IPS DF 19.7 (cell line): ENCODE results near the gene CDH13.

Experiments
- DNase-seq: peaks from one replicate; pipeline ENCODE4 v3.0.0-alpha.2; 2013; ENCODE audit warnings: low read depth, low spot score

The CDH13 gene

DNA sequence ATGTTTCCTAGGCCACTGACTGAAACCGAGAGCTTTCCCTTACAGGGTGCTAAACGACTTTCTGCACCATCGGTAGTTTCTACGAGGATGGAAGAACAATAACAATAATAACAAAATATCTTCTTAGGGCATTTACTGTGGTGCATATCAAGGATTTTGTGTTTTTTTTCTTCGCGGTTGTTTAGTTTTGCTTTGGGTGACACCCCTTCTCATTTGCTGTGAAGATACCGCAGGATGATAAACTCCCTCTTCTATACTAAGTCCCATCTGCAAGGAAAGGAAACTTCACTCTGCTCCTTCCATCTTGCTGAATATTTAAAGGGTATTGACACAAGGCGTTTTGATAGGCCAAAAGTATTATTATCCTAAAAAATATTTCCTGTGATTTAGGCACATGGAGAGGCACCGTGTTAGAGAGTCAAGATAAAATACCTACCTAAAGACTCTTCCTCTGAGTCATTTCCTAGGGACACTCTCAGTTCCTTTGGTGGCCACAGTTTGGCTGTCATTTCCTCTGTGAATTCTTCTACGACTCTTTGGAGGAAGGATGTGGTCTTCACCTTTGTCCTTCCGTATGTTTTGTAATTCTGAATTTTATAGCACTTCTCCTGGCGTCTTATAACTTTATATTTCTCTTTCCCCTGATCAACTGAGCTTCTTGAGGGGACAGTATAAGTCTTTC is 318.8 kb downstream of the CDH13 start:
- no peak for DNase-seq

DNA sequence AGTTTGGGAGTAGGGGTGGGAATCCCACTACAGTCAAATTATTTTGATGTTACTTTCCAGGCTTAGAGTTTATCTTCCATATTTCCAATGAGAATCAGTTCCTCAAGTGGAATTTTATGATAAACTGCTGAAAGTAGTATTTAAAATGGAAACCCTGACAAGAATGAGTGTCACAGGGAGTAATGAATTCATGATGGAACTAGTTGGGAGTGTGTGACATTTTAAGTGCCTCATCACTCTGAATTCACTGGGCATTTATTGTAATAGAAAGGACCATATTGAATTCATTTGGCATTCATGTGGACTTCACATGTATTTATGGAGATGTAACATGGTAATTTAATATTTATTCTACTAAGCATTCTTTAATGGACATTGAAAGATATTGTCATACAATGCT is 320.9 kb downstream of the CDH13 start:
- DNase-seq = no peak

DNA sequence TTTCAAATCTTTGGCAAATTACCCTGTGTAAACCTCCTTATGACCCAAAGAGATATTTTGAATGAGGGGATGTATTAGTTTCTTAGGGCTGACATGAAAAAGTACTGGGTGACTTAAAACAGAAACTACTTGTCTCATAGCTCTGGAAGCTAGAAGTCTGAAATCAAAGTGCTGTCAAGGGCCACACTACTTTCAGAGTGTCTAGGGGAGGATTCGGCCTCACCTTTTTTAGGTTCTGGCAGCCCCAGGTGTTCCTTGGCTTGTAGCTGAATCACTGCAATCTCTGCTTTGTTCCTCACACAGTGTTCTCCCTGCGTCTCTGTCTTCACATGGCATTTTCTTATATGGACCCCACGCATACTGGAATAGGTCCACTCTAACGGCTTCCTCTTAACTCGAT is 322.2 kb downstream of the CDH13 start:
- no peak for DNase-seq

DNA sequence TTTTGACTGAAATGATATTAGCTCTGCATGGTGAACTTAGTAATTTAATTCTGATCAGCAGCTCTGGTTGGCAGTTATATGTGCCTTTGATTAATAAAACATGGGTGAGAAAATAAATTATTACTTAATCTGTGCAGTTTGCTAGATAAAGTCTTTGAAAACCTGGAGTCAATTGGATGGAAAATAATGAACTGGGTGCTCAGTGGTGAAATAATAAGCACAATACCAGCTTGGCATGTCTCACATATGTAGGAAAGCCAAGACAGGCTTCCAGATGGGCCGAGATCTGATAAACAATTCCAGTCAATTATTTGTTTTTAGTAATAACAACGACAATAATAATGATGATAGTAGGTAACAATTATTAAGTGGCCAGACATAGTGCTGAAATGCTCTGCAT is 326.7 kb downstream of the CDH13 start:
- no peak for DNase-seq

DNA sequence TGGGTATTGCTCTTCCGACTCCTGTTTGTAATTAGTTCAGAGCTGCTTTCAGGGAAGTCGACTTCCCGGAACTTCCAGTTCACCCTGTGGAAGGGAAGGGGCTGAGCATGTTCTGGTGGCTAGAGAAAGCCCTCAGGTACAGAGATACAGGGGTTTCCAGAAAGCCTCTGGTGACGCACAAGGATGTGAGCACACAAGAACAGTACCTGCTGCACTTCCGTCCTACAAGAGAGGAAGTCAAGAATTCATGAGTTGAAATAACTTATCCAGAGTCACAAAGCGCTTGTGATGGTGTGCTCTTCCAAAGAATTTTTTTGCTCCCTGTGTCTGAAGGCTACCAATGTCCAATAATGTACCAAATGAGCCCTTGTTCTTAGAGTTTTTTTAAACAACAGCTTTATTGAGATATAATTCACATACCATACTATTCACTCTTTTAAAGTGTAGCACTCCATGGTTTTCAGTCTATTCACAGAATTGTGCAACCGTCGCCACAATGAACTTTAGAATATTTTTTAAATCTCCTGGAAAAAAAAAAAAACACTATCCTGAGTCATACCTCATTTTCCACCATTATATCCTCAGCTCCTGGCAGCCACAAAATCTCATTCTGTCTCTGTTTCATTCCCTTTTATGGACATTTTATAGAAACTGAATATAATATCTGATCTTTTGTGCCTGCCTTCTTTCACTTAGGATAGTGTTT is 327.6 kb downstream of the CDH13 start:
- no peak for DNase-seq

DNA sequence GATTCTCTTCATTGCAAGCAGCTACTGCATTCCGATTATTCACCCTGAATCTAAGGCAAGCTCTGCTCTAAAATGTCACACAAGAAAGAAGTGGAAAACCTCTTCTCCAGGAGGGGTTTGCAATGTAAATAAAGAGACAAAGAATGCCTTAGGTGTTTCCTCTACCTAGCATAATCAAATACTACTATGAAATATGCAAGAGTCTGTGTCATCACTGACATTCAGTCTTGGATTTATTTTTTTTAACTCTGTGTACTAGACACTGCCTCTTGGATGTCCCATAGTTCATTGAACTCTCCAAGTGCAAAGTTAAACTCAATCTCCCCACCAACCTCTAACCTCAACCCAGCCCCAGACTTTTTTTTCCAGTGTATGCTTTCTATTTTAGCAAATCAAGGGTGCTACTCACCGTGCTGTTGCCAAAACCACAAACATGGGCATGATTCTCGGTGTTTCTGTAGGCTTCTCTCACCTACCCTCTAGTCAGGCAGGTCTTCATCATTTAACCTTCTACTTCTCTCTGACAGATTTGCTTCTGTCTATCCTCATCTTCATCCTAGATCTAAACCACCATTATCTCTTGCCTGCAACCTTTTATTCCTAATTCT is 329.1 kb downstream of the CDH13 start:
- DNase-seq = no peak

DNA sequence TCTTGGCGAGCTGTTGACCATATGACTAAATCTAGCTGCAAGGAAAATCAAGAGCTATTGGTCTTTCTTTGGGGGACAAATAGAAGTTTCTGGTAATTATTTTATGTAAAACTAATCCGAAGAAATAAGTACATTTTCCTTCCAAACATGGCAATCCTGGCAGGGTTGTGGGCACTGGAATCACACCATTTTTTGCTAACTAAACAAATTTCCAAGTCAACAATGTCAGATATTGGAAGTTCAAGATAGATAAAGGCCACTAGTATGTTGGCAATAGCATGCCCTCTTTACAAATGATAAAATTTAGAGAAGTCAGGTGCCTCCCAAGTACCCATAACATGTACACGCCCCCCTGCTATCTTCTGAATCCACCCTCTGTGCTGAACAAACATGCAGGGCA is 330.4 kb downstream of the CDH13 start:
- no peak for DNase-seq

DNA sequence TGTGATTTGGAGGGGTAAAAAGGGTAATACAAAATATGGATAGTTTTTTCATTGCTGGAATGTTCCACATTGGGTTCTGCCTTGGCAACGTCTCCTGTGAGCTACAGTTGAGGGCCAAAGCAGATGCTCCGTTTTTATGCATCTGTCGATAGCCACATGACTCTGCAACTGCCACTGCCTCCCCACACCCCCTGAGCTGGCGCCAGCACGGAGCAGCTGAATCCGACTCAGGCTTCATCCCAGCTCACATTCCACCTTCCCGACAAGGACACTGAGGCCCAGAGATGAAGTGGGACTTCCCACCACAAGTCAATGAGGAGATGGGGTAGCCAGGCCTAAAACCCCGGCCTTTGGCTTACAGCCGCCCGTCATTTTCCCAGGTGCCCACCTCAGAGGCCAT is 334.1 kb downstream of the CDH13 start:
- no peak for DNase-seq

DNA sequence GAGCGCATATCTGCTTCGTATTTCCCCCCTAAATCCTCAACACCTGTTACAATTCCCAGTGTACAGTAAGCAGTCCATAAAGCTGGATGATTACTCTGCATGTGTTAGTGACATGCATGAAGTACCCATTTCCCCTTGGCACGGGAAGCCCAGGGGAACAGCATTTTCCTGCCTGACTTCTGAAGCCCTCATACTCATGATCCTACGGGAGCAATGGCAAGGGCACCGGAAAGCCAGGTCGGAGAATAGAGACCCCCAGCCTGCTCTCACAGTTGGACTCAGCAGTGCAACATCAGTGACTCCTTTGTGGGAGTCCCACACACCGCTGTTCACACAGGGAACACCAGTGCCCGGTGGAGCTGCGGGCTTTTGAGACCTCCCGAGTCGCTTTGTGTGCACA is 336.9 kb downstream of the CDH13 start:
- no peak for DNase-seq

DNA sequence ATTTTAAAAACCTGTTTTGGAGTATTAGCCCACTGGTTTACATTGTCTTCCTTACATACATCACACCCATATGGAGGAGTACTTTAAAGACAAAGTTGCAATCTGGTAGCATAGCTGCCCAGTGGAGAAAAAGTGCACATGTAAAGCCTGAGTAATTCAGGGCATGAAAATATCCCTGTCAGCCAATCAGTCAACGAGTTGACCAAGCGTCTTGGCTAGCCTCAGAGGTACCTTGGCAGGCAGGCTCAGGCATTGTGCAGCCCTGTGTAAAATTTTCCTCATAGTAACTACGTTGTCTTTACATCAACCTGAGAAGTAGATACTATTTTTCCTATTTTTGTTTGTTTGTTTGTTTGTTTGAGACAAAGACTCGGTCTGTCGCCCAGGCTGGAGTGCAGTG is 339.0 kb downstream of the CDH13 start:
- no peak for DNase-seq

DNA sequence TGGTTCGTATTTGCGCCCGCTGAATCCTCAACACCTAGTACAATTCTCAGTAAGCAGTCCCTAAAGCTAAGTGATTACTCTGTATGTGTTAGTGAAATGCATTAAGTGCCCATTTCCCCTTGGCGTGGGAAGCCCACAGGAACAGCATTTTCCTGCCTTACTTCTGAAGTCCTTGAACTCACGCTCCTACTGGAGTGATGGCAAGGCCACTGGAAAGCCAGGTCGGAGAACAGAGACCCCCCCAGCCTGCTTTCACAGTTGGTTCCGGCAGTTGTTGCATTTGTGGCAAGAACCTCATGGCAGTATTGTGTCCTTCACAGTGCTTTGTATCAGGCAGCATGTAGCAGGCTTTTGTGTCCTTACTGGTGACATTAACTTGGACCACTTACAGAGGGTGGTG is 340.7 kb downstream of the CDH13 start:
- DNase-seq = no peak

DNA sequence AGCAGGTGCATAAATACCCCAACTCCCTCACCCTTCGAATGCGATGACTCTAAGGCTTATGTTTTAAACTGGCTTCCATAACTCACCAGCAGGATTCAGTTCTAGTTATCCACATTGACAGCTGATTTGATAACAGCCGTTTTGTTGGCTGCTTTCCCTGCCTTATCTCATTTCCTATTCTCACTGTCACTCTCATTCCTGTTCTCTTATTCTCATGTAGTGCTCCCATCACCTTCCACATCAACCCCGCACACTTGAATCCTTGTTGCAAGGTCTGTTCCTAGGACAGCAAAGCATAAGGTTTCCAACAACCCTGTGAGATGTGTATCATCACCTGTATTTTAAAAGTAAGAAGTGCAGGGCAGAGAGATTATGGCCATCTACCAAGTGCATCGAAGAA is 344.4 kb downstream of the CDH13 start:
- DNase-seq = no peak

DNA sequence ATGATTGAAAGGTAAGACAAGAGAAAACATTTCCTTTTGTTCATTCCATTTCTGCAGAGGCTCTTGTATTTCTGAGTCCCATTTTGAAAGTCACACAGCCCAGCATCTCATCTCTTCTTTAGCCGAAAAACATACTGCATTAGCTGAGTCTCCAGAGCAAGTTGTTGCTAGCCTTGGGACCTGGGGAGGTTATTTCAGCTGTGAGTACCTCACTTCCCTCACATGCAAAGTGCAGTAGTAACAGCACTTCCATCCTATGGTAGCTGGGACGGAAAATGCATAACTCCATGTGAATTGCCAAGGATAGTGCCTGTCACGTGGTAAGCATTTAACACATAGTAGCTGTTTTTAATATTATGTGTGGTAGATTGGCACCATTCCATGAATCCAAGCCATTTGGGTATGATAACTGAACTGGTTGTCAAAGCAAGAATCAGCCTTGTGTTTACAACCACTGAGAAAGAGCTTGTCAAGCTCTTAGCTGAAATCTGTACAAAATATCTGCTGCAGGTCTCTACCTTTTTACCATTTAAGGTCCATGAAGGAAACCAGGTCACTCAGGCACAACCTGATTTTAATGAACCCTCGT is 345.7 kb downstream of the CDH13 start:
- DNase-seq = no peak

DNA sequence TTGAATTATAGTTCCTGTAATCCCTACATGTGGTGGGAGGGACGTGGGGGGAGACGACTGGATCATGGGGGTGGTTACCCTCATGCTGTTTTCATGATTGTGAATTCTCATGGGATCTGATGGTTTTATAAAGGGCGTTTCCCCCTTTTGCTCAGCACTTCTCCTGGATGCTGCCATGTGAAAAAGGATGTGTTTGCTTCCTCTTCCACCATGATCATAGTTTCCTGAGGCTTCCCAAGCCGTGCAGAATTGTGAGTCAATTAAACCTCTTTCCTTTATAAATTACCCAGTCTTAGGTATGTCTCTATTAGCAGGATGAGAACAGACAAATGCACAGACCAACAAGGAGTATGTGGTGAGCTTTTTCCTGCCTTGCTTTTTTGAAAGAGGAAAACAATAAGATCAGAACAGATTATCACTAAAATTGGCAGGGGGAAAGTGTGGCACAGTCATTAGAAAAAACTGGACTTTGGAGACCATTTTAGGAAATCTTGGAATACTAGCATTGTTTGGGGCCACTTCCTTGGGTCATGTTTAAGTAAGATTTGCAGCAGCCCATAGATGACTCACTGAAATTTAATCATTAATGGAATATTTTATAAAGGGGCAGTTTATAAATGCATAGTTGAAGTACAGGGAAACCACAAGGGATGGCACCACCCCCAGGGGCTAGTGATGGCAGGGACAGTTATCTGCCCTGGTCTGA is 352.8 kb downstream of the CDH13 start:
- DNase-seq = no peak

DNA sequence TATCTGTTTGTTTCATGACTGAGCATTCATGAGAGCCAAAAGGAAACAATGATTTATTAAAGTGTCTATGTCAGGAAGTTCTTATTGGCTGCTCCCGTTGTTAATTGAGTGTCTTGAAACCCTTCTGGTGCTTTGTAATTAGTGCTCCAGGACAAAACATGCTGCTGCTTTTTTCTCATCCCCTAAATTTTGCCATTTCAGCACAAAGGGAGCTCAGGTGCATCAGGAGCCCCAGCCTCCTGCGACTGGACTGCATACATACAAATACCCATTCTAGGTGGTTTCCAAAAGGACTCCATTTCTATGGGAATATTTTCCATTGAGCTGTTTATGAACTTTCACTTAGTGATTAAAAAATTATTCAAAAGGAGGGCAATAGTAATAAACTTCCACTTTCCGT is 354.0 kb downstream of the CDH13 start:
- DNase-seq = no peak

DNA sequence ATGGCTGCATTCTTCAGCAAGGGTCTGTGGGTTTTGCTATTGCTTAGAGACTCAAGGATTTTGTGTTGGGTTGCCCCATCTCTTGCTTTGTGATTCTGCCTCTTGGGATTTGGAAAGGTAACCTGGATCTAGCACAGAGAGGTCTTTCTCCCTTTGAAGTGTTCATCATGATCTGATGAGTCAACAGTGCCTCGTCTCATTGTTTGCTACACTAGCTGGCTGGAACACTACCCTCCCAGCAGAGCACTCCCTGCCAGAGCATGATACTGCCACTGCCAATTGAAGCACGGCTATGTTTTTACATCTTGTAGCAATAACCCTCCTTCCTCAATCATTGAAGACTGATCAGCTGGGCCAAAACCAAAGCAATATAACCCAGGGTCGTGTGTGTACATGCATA is 361.0 kb downstream of the CDH13 start:
- DNase-seq = no peak

DNA sequence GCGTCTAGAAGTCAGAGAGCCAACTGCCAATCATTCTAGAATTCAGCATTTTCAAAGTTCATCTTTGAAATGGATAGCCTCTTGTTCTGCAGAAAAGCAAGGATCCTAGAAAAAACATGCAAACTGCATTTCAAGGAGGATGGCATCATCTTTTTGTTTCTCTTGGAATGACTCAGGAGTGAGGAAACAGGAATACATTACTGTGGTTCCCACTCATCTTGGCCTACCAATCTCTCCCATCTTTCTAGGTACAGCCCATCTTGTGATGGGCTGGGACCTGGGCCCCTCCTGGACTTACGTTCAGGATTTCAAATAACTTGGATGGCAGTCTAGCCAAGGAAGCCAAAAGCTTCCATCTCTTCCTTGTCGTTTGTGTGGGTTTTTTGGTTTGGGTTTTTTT is 363.4 kb downstream of the CDH13 start:
- DNase-seq = no peak

DNA sequence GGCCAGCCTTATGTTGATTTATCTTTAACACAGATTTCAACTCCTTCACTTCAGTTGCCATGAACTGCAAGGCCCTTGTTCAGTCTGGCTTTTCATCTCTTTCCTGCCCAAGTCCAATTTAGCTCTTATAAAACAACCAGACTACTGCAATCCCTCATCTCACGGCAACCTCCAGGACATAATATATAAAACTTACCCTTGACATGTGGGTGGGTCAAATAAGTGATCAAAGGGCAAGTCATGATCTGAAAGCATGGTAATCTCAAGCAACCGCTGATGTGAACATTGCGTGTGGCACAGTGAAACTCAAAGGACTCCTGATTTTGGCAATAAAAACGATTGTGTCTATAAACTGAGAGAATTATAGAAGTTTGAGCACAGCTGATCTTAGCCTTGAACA is 364.6 kb downstream of the CDH13 start:
- DNase-seq = no peak

DNA sequence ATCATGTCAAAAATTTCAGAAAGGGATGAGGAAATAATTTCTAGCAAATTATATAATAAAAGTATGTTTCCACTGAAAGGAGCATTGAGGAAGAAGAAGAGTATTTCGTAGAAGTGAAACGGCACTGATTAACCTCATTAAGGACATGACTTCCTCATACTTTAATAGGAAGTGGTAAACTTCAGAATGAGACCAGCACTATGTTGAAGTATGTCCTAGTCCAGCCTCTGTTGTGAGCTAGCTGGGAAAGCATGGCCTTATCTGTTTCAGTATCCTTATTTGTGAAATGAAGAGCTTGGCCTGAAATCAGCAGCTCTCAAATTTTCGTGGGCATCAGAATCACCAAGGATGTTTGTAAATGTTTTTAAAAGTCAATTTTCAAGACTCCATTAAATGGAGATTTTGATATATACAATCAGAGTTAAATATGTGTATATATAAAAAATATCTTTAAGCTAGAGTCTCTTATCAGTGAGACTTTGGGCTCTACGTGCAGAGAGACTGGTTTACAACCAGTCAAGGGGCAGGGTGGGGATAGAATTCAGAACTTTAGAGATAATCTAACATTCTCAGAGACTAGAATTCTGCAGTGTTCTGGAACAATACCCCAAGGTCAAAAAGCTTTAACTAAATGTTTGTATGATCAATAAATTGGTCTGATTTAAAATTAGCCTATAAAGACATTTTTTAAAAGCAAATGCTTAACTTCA is 365.4 kb downstream of the CDH13 start:
- DNase-seq = no peak

DNA sequence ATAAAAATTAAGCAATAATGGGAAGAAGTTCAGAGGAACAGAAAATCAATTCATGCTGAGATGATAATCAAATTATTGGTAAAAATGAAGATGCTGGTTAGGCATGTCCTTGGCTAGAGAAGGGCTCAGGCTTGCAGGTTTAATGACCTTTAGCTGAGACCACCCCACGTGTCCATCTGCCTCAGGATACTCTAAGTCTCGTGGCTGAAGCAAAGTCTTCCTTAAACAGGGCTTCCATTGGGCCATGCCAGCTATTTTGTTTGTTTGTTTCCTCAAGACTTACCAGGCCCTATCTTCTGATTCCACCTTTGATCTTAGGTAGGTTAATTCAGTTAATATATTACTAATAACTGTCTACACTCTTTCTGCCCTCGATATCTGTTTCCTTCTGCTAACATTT is 366.0 kb downstream of the CDH13 start:
- no peak for DNase-seq

DNA sequence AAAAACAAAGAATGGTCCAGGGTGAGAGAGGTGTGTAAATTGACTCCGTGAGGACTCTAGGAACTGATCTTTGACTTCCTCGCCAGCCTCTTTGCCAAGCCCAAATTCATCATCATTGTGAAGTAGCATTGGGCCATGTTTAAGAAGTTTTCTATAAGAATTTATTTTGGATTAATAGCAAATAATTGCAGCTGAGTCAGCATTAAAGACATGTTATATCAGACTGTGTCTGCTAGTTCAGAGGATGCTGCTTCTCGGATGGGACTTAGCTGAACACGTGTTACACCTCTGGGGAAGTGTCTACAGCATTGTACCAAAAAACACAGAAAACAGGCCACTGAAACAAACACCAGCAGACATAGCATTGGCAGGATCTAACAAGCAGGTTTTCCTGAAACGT is 366.6 kb downstream of the CDH13 start:
- no peak for DNase-seq

DNA sequence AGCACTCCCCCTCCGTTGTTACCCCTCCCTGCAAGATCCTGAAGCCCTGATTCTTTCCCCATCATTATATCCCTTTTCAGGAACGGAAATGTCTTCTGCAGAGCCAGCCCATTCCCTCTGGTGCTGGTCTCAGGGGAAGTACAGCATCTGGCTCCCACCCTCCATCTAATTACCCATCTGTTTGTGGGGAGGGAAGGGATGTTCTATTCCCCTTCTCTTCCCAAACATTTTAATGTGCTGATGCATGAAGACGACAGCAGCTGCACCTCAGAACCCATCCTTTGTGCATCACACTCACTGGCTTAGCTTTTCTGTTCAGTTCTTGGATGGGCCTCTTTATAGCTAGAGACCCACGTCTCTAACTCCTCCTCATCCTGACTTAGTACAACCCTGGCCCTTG is 367.2 kb downstream of the CDH13 start:
- DNase-seq = no peak
